Urinary bladder (tissue), 4 donors: ENCODE data around the gene CPEB3. TPM values are rescaled to one million over a fixed set of nuclear protein-coding genes. Genes with fewer than 3 reads are reported as not detected.
"Not testable (repeated sequence)": the region's sequence is repeated elsewhere in the genome, so short reads cannot be mapped to it uniquely, and the experiment has no call there.

Experiments
- DNase-seq: peaks from one replicate; pipeline ENCODE4 v3.0.0-alpha.2; 2015; ENCODE audit errors: extremely low spot score
- H3K27ac ChIP-seq: one replicate; pipeline ENCODE4 v1.5.1; 2013; ENCODE audit warnings: low read depth, mild to moderate bottlenecking, moderate library complexity
- H3K36me3 ChIP-seq: one replicate; pipeline ENCODE4 v1.6.1; 2013; ENCODE audit warnings: mild to moderate bottlenecking, moderate library complexity; ENCODE audit not compliant: insufficient read depth
- H3K4me1 ChIP-seq: one replicate; pipeline ENCODE4 v1.6.1; 2013; ENCODE audit warnings: mild to moderate bottlenecking, moderate library complexity; ENCODE audit not compliant: insufficient read depth
- H3K4me3 ChIP-seq: one replicate; pipeline ENCODE4 v1.5.1; 2013; ENCODE audit warnings: low read depth, low read length
- WGBS: extraction: QIAGEN DNeasy Blood & Tissue Kit; methylation state at CpG from one replicate; pipeline ENCODE4 v1.1.7; 2013; 5-methylcytosine and 5-hydroxymethylcytosine counted together
- polyA plus RNA-seq: library from polyadenylated mRNA; stranded (reverse); fragments of 200-250 nt; gene quantifications from one replicate; pipeline ENCODE4 v1.2.3, GENCODE V29; 2013
- total RNA-seq: library from RNA; depleted of rRNA; stranded (reverse); fragments of >200 nt; gene quantifications from one replicate; pipeline ENCODE4 v1.2.3, GENCODE V29; 2014
- donor health status: healthy with polysubstance abuse.
- donor health status: healthy.

CPEB3 gene
- total RNA-seq = 7.4 TPM
- polyA plus RNA-seq = 2.3 TPM

DNA sequence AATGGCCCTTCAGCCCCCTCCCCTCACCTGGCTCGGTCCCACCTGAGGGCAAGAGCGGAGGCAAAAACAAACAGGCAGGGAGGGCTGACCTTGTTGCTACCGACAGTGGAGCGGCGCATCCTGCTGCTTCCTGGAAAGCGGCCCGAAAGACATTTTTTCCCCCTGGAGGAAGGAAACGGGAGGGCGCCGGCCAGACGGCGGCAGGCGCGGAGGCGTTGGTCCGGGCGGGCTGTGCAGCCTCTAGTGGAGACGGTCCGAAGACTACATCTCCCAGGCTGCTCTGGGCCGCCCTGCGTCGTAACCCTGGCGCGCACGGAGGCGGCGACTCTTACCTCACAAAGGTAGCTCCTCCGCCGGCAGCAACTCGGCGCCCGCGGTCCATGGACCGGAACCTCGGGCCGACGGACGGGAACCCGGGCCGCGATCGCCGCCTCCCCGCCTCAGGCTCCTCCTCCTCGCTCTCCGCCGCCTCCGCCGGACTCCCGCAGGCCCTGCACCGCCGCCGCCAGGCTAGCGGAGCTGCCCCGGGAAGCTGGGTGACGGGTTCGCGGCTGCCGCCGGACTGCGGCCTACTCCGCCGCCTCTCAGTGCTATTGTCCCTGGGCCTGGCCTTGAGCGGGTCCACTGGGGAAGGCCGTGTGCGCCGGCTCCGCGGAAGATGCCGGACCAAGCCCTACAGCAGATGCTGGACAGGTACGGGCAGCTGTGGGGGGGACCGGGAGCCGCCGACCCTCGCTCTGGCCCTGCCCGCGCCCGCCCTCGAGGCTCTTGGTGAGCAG is at the start of gene CPEB3, which contains the start of gene MARCHF5:
Gene CPEB3, minus strand, starts transcription at position 242 of the 779 bp plus-strand sequence. CDS start 50,728 bp downstream, outside the sequence.
Gene MARCHF5, plus strand, starts transcription at position 331 of the 779 bp plus-strand sequence. Its CDS starts 328 bp downstream, at position 659.
- DNase-seq = peak; percentile 83
- no peaks in the 10 kb centered on the region for H3K4me1 ChIP-seq
- H3K36me3 ChIP-seq = peaks cover 1% of the 10 kb centered on the region
- H3K27ac ChIP-seq = peak within 1 kb of the TSS; percentile 90
- H3K4me3 ChIP-seq = peak within 1 kb of the TSS; percentile 75
- under 1% methylated on average over 79 of the region's 79 CpGs for WGBS

DNA sequence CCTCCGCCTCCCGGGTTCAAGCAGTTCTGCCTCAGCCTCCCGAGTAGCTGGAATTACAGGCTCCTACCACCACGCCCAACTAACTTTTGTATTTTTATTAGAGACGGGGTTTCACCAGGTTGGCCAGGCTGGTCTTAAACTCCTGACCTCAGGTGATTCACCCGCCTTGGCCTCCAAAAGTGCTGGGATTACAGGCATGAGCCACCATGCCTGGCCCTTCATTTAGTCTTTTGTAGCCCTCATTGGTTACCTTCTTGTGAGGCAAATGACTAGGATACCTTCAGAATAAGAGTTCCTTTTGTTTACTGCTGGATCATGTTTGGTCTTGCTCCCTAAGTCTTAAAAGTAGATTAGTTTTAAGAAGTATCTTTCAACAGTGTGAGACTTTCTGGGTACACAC is 39.0 kb upstream of the CPEB3 start:
- not testable (repeated sequence) for H3K27ac ChIP-seq, H3K4me3 ChIP-seq, H3K4me1 ChIP-seq, DNase-seq, H3K36me3 ChIP-seq
- WGBS = 90% methylated on average over 6 of the region's 6 CpGs

DNA sequence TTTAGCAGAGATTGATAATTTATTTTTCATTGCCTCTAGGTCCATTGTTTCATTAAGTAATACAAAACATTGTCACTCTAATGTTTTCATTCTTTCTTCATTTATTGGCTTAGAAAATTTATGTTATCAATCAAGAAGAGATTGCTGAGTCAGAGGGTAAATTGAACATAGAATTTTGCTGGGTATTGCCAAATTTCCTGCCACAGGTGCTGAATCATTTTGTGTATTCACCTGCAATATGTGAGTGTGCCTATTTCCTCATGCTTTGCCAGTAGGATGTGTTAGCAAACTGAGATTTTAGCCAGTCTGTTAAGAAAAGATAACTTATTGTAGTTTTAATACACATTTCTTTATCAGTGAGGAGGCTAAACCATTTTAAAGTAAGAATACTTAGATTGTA is 38.1 kb upstream of the CPEB3 start:
- Histone ChIP-seq H3K36me3 (no peaks in the 10 kb centered on the region), H3K27ac (no peak overlapping the region), H3K4me3 (no peak overlapping the region), H3K4me1 (no peaks in the 10 kb centered on the region)
- DNase-seq = no peak

DNA sequence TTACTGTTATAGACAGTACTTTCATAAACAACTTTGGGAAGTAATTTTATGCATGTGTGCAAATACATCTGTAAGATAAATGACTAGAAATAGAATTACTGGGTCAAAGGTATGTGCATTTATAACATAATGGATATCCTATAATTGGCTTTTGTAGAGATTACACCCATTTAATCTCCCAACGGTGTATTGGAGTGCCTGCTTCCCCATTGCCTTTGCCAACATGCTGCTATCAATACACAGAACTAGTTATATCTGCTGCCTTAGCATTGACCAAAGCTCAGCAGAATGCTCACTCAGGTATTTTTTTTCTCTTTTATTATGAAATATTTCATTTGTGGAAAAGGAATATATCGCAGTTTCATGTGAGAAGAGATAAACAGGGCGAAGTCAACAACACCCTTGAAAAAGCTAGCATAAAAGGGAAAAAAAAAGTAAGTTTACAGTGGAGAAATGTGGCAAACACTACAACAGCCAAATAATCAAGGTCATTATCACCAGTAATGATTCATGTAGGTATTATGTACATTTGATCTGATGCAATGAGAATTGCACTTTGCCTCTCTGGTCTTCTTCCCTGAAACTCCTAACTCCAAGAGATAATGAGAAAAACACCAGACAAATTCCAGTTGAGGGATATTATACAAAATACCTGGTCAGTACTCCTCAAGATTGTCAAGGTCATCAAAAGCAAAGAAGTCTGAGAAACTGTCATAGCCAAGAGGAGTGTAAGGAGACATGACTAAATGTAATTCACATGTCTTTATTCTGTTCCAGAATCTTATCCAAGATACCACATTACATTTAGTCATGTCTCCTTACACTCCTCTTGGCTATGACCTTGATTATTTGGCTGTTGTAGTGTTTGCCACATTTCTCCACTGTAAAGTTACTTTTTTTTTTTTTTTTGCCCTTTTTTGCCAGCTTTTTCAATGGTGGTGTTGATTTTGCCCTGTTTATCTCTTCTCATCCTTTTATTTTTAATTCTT is 36.9 kb upstream of the CPEB3 start:
- no peak for DNase-seq
- no peak overlapping the region for H3K27ac ChIP-seq
- H3K4me1 ChIP-seq = no peaks in the 10 kb centered on the region
- no peak overlapping the region for H3K4me3 ChIP-seq
- H3K36me3 ChIP-seq = no peaks in the 10 kb centered on the region
- WGBS = 94% methylated on average over 3 of the region's 3 CpGs

DNA sequence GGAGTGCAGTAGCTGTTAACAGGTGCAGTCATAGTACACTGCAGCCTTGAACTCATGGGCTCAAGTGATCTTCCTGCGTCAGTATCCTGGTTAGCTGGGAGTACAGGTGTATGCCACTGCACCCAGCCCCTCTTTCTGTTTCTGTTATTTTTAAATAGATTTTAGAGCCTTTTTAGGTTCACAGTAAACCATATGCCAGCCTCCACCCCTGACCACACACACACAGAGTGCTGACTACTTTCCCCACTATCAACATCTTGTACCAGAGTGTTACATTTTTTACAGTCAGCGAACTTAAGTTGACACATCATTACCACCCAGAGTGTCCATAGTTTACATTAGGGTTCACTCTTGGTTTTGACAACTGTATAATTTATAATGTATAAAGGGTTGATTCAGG is 32.2 kb upstream of the CPEB3 start:
- H3K36me3 ChIP-seq = no peaks in the 10 kb centered on the region
- no peak for DNase-seq
- no peak overlapping the region for H3K27ac ChIP-seq
- 95% methylated on average over 2 of the region's 2 CpGs for whole genome bisulfite sequencing
- H3K4me1 ChIP-seq = no peaks in the 10 kb centered on the region
- H3K4me3 ChIP-seq = no peak overlapping the region

DNA sequence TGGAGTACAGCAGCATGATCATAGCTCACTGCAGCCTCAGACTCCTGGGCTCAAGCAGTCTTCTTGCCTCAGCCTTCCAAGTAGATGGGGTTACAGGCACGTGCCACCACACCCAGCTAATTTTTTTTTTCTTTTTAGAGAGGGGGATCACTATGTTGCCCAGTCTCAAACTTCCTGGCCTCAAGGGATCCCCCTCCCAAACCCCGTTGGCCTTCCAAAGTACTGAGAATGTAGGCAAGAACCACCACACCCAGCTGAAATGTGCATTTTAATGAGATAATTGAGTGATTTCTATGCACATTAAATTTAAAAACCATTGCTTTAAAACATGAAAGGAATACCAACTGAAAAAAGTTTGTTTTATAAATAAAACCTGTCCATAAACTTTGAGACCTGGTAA is 25.7 kb upstream of the CPEB3 start:
- 78% methylated on average over 2 of the region's 2 CpGs for WGBS
- H3K36me3 ChIP-seq = no peaks in the 10 kb centered on the region
- H3K4me3 ChIP-seq = no peak overlapping the region
- H3K27ac ChIP-seq = no peak overlapping the region
- no peaks in the 10 kb centered on the region for H3K4me1 ChIP-seq
- no peak for DNase-seq

DNA sequence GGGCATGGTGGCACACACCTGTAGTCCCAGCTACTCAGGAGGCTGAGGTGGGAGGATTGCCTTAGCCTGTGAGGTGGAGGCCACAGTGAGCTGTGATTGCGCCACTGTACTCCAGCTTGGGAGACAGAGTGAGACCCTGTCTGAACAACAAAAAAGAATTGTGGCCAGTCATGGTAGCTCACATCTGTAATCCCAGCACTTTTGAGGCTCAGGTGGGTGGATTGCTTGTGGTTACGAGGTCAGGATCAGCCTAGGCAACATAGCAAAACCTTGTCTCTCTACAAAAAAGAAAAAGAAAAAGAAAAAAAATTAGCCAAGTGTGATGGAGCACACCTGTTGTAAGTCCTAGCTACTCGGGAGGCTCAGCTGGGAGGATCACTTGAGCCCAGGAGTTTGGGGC is 22.9 kb upstream of the CPEB3 start:
- WGBS = 95% methylated on average over 3 of the region's 3 CpGs

DNA sequence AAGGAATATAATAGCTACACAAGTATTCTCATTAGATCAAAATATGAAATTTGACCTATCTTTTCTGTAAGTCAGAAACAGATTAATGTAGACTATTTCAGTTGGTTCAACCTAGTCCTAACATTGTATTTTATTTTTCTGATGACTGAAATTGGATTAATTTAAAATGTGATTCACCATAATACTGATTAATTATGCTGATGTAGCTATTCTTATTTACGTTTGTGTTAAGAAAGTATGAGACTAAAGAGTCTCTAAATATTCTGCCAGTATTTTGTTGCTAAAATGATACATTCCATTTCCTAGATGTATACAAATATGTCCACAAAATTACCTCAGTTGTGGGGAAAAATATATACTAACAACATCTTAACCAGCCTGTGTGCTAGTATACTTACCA is 18.4 kb upstream of the CPEB3 start:
- Histone ChIP-seq H3K27ac (no peak overlapping the region), H3K4me1 (no peaks in the 10 kb centered on the region), H3K36me3 (no peaks in the 10 kb centered on the region), H3K4me3 (no peak overlapping the region)
- no peak for DNase-seq
- 67% methylated on average over 1 of the region's 1 CpG for WGBS

More for the DNA sequence above, 22.9 kb upstream of the CPEB3 start:
- Histone ChIP-seq H3K36me3 (no peaks in the 10 kb centered on the region), H3K4me1 (no peaks in the 10 kb centered on the region), H3K27ac (no peak overlapping the region), H3K4me3 (no peak overlapping the region)
- DNase-seq = no peak

DNA sequence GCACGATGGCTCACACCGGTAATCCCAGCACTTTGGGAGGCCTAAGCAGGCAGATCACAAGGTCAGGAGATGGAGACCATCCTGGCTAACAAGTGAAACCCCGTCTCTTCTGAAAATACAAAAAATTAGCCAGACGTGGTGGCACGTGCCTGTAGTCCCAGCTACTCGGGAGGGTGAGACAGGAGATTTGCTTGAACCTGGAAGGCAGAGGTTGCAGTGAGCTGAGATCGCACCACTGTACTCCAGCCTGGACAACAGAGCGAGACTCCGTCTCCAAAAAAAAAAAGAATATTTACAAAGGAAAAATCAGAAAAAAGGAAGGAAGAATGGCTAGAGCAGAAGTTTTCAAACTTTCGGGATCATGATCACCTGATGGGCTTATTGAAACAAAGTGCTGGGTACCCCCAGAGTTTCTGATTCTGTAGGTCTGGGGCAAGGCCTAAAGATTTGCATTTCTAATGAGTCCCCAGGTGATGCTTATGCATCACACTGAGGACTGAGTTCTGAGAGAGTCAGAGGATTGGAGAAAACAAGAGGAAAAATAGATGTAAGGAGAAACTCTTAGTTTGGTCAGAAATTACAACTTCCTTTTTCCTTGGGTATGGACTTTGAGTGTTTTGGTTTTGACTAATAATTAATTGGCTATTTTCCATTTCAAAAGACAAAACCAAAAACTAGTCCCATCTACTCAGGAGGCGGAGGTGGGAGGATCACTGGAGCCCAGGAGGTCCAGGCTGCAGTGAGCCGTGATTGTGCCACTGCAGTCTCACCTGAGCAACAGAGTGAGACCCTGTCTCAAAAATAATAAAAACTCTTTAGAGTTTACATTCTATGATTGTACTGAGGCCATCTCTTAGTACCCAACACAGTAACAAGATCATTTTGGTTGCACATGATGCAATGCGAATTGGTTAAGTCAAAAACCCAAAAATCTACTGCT is 14.5 kb upstream of the CPEB3 start:
- DNase-seq = no peak

DNA sequence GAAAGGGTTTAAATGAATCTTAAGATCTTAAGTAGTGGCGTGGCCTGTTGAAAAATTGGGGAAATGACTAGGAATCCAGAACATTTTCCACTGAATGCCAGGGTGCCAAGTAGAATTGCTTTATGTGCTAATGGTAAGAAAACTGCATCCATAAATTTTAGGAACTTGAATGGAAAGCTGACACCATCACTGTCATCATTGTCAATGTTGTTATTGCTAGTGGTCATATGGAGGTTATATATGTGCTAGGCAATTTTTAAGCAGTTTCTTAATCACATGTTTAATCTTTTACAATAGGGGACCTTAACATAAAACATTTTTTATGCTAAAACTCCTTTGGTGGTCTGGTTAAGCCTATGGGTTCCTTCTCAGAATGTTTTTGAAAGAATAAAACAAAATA is 13.2 kb upstream of the CPEB3 start:
- WGBS = 96% methylated on average over 1 of the region's 1 CpG
- DNase-seq = no peak

More for the DNA sequence above, 14.5 kb upstream of the CPEB3 start:
- WGBS = 86% methylated on average over 13 of the region's 13 CpGs
- Histone ChIP-seq H3K27ac (no peak overlapping the region), H3K4me1 (no peaks in the 10 kb centered on the region), H3K36me3 (no peaks in the 10 kb centered on the region), H3K4me3 (no peak overlapping the region)

DNA sequence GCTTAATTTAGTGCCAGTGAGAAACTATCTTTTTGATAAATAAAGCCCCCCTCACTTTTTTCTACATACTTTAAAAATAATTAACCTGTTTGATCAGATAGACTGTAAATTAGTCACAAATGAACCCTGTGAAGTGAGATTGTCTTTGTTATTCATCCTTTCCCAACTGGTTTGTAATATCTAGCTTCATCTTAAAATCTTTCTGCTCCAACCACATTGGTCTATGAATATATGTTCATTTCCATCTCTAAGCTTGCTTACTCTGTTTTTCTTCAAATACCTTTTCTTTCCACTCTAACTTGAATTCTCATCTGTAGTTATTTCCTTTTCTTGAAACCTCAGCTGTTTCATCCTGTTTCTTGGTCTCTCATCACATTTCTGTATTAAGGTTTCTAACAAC is 12.2 kb upstream of the CPEB3 start:
- no peak overlapping the region for H3K4me3 ChIP-seq

More for the DNA sequence above, 13.2 kb upstream of the CPEB3 start:
- Histone ChIP-seq H3K4me3 (no peak overlapping the region), H3K36me3 (no peaks in the 10 kb centered on the region), H3K4me1 (no peaks in the 10 kb centered on the region), H3K27ac (no peak overlapping the region)

DNA sequence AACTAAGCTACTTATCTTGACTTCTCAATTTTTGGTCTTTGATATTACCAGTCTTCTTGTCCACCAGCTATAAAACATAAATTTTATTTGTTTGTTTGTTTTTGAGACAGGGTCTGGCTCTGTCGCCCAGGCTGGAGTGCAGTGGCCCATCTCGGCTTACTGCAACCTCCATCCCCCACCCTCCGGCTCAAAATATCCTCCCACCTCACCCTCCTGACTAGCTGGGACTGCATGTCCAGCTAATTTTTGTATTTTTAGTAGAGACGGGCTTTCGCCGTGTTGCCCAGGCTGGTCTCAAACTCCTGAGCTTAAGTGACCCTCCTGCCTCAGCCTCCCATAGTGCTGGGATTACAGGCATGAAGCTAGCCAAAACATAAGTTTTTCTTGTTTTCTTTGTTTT is 7.6 kb upstream of the CPEB3 start:
- no peak overlapping the region for H3K27ac ChIP-seq
- WGBS = 85% methylated on average over 6 of the region's 6 CpGs
- DNase-seq = no peak
- H3K36me3 ChIP-seq = peaks cover 2% of the 10 kb centered on the region
- H3K4me1 ChIP-seq = no peaks in the 10 kb centered on the region
- no peak overlapping the region for H3K4me3 ChIP-seq

More for the DNA sequence above, 12.2 kb upstream of the CPEB3 start:
- H3K36me3 ChIP-seq = no peaks in the 10 kb centered on the region
- H3K4me1 ChIP-seq = no peaks in the 10 kb centered on the region
- no peak overlapping the region for H3K27ac ChIP-seq
- no peak for DNase-seq
